Tibial nerve (tissue), 4 donors: ENCODE data around the gene CNNM4.

Source experiments
- EP300 ChIP-seq, 2 donors: sonication (generic); formaldehyde crosslinking; IDR thresholded peaks; one replicate each; pipeline ENCODE4 v1.6.1; 2017; ENCODE audit warnings: antibody characterized with exemption in 2 of 2, mild to moderate bottlenecking in 1 of 2
- POLR2A ChIP-seq, 2 donors: fragments of 450-650 bp; IDR thresholded peaks; one replicate each; pipeline ENCODE4 v1.6.1; 2017; ENCODE audit warnings: antibody characterized with exemption in 2 of 2, mild to moderate bottlenecking in 2 of 2, moderate library complexity in 2 of 2
- TF ChIP-seq, protein P1 (sequence below), 5 experiments: fragments of 200-600 bp in 3 of 5; fragments of 450-650 bp in 2 of 5; sonication (generic) in 3 of 5; IDR thresholded peaks; one replicate each; pipeline ENCODE4 v1.5.1; 2016 to 2019; ENCODE audit warnings: antibody characterized with exemption in 5 of 5, mild to moderate bottlenecking in 3 of 5, moderate library complexity in 2 of 5

DNA sequence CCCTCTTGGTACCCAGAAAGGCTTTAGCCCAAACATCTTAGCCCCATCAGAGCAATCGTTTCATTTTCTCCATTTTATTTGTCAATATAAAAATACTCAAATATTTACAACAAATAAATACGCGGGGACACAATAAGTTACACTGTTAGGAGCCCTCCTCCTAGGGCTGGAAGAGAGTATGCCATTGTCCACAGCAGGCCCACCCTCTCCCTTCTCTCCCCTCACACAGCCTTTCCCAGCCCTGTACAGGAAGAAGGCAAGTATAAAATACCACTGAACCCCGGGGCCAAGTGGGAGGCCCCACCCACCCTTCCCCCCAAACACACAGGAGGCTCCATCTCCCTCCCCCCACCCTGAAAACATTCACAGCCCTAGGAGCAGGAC is 99.0 kb downstream of the CNNM4 start:
- TF ChIP-seq, protein P1, sequence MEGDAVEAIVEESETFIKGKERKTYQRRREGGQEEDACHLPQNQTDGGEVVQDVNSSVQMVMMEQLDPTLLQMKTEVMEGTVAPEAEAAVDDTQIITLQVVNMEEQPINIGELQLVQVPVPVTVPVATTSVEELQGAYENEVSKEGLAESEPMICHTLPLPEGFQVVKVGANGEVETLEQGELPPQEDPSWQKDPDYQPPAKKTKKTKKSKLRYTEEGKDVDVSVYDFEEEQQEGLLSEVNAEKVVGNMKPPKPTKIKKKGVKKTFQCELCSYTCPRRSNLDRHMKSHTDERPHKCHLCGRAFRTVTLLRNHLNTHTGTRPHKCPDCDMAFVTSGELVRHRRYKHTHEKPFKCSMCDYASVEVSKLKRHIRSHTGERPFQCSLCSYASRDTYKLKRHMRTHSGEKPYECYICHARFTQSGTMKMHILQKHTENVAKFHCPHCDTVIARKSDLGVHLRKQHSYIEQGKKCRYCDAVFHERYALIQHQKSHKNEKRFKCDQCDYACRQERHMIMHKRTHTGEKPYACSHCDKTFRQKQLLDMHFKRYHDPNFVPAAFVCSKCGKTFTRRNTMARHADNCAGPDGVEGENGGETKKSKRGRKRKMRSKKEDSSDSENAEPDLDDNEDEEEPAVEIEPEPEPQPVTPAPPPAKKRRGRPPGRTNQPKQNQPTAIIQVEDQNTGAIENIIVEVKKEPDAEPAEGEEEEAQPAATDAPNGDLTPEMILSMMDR (IDR thresholded peaks at IDR 0.05) = no peak
- TF ChIP-seq EP300 (IDR thresholded peaks at IDR 0.05) = no peak
- TF ChIP-seq POLR2A (IDR thresholded peaks at IDR 0.05) = no peak
